Heart left ventricle (tissue), 13 donors: ENCODE results near the gene OGFR.

Experiments used
- POLR2A ChIP-seq, 2 donors: fragments of 450-650 bp; IDR thresholded peaks; one replicate each; pipeline ENCODE4 v1.6.1; 2017; ENCODE audit warnings: antibody characterized with exemption in 2 of 2, mild to moderate bottlenecking in 2 of 2, moderate library complexity in 2 of 2
- TF ChIP-seq, protein P1 (sequence below), 12 donors: fragments of 200-600 bp; sonication (generic) in 4 of 12; IDR thresholded peaks; one replicate each; pipeline versions ENCODE4 v1.5.0 to v1.8.0; 2018 to 2022; ENCODE audit warnings: antibody characterized with exemption in 12 of 12, mild to moderate bottlenecking in 5 of 12
- donor health status: ischemic (EF 13 %, LVEDD 7.1; RV severe dilation, severe dysfunction).
- donor health status: DM: no; HTN: yes; CAD: no.
- donor health status: DM: no; HTN: no; CAD: no.
- donor health status: ischemic (EF 25% LVEDD 6.9; RV normal size, moderate dysfunction).
- donor health status: ischemic (EF 25% LVEDD 5.7; RV mildly dilated, moderate dysfunction).
- donor health status: ischemic (EF 35%, LVEDD 5.7; RV mildly dilated, moderate dysfunction).
- donor health status: nonischemic (EF 11% LVEDD 7.7; RV severe dilation, severe dysfunction).
- donor health status: DM: yes; HTN: yes; CAD: no.
- donor health status: PGD.
- donor health status: ischemic (EF 29% LVEDD 5.4; RV normal size, mild dysfunction).
- donor health status: nonischemic (EF 23%, LVEDD 6.1; RV moderate dilation, normal function).

DNA sequence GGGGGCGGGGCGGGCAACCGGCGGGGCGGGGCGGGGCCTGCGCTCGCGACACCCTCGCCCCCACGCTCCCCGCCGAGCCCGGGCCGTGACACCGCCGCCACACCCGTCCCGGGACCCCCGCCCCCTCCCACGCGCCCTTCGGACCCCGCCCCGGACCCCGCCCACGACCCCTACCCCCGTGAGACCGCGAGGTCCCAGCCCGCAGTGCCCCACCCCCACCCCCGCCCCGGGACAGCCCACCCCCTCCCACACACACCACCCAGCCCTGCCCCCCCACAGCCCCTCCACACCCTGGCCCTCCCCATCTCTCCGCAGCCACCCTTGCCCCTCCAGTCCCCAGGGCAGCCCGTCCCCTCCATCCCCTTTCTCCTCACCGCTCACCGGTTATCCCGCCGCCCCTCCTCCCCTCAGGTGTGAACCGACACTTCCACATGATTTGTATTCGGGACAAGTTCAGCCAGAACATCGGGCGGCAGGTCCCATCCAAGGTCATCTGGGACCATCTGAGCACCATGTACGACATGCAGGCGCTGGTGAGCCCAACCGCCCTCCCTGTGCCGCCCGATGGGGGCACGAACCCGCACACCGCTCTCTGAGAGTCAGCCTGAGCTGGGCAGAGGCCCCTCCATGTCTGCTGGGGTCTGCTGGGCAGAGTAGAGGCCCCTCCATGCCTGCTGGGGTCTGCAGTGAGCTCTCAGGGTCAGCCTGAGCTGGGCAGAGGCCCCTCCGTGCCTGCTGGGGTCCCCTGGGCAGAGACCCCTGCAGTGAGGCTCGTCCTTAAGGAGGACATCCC lies 7.7 kb upstream of the OGFR start:
- TF ChIP-seq, protein P1, sequence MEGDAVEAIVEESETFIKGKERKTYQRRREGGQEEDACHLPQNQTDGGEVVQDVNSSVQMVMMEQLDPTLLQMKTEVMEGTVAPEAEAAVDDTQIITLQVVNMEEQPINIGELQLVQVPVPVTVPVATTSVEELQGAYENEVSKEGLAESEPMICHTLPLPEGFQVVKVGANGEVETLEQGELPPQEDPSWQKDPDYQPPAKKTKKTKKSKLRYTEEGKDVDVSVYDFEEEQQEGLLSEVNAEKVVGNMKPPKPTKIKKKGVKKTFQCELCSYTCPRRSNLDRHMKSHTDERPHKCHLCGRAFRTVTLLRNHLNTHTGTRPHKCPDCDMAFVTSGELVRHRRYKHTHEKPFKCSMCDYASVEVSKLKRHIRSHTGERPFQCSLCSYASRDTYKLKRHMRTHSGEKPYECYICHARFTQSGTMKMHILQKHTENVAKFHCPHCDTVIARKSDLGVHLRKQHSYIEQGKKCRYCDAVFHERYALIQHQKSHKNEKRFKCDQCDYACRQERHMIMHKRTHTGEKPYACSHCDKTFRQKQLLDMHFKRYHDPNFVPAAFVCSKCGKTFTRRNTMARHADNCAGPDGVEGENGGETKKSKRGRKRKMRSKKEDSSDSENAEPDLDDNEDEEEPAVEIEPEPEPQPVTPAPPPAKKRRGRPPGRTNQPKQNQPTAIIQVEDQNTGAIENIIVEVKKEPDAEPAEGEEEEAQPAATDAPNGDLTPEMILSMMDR (IDR thresholded peaks at IDR 0.05) = no peak
- TF ChIP-seq POLR2A (IDR thresholded peaks at IDR 0.05) = no peak
